ENCODE measurements around the gene INAFM2. TPM values are rescaled to one million over a fixed set of nuclear protein-coding genes. Genes with fewer than 3 reads are reported as not detected.

The INAFM2 gene
- total RNA-seq = 16.2 and 36.2 TPM in 2 replicates

GRCh38 chr15:40323239-40323952, at the start of gene INAFM2:
TSS of gene INAFM2 (plus strand) at chr15:40323692. CDS start at chr15:40324056, 364 bp downstream.

GRCh38 chr15:40282869-40283614, 40.5 kb upstream of the INAFM2 start, which contains the start of gene ANKRD63:
TSS of gene ANKRD63 (minus strand) at chr15:40283064. CDS start at chr15:40282586, 478 bp downstream.

GRCh38 chr15:40307421-40308211, 15.9 kb upstream of the INAFM2 start, which contains the start of gene PLCB2:
TSS of gene PLCB2 (minus strand) at chr15:40307935. CDS start at chr15:40307672, 263 bp downstream.

GRCh38 chr15:40340740-40341400, 17.4 kb downstream of the INAFM2 start, which contains the start of gene CCDC9B:
TSS of gene CCDC9B (minus strand) at chr15:40340939. CDS start at chr15:40340819, 120 bp downstream.

GRCh38 chr15:40357723-40358470, 34.4 kb downstream of the INAFM2 start, which contains the start of gene DISP2:
TSS of gene DISP2 (plus strand) at chr15:40358219. CDS start at chr15:40358322, 103 bp downstream.

Other genes starting within 250 kb of the INAFM2 start
- 2.6 and 7.6 TPM in 2 replicates for gene BMF, start 214.8 kb upstream of the INAFM2 start, total RNA-seq
- gene BUB1B, start 162.6 kb upstream of the INAFM2 start, total RNA-seq = 30.2 and 33.7 TPM in 2 replicates
- gene PAK6, start 84.6 kb upstream of the INAFM2 start, total RNA-seq = not detected in 2 replicates
- not detected in 2 replicates for gene ANKRD63, start 40.6 kb upstream of the INAFM2 start, total RNA-seq
- 3.9 and 7.8 TPM in 2 replicates for gene PLCB2, start 15.8 kb upstream of the INAFM2 start, total RNA-seq
- 19.5 and 28.4 TPM in 2 replicates for gene CCDC9B, start 17.2 kb downstream of the INAFM2 start, total RNA-seq
- not detected in 2 replicates for gene PHGR1, start 27.3 kb downstream of the INAFM2 start, total RNA-seq
- under 0.01 and 0.15 TPM in 2 replicates for gene DISP2, start 34.5 kb downstream of the INAFM2 start, total RNA-seq
- gene KNSTRN, start 59.0 kb downstream of the INAFM2 start, total RNA-seq = 55.2 and 80.5 TPM in 2 replicates
- gene IVD, start 82.1 kb downstream of the INAFM2 start, total RNA-seq = 43.2 and 70.2 TPM in 2 replicates
- 5.6 and 5.8 TPM in 2 replicates for gene BAHD1, start 117.3 kb downstream of the INAFM2 start, total RNA-seq
- gene CHST14, start 147.3 kb downstream of the INAFM2 start, total RNA-seq = 10.7 and 12.2 TPM in 2 replicates
- gene CCDC32, start 241.3 kb downstream of the INAFM2 start, total RNA-seq = 25.7 and 36.2 TPM in 2 replicates
- 17.5 and 19.0 TPM in 2 replicates for gene RPUSD2, start 245.6 kb downstream of the INAFM2 start, total RNA-seq

Data from epithelial cell of umbilical artery (primary cell).